ENCODE measurements around the gene NME8.

Gene NME8

GRCh38 chr7:37820708-37821468 lies 27.5 kb upstream of the NME8 start:
- no peak for TF ChIP-seq CTCF (conservative IDR thresholded peaks at IDR 0.05; ENCODE audit: low read depth, low read length)
- no peak for DNase-seq (ENCODE audit: low read depth)
- no peak overlapping the region for H3K4me3 ChIP-seq (ENCODE audit: low read length)

GRCh38 chr7:37822946-37823345 lies 25.5 kb upstream of the NME8 start:
- no peak for TF ChIP-seq CTCF (conservative IDR thresholded peaks at IDR 0.05; ENCODE audit: low read depth, low read length)
- H3K4me3 ChIP-seq (ENCODE audit: low read length) = no peak overlapping the region
- DNase-seq (ENCODE audit: low read depth) = no peak

GRCh38 chr7:37823557-37823956 lies 24.8 kb upstream of the NME8 start:
- no peak overlapping the region for H3K4me3 ChIP-seq (ENCODE audit: low read length)
- no peak for DNase-seq (ENCODE audit: low read depth)
- TF ChIP-seq CTCF (conservative IDR thresholded peaks at IDR 0.05; ENCODE audit: low read depth, low read length) = no peak

GRCh38 chr7:37825038-37825437 lies 23.4 kb upstream of the NME8 start:
- no peak for TF ChIP-seq CTCF (conservative IDR thresholded peaks at IDR 0.05; ENCODE audit: low read depth, low read length)
- no peak for DNase-seq (ENCODE audit: low read depth)
- no peak overlapping the region for H3K4me3 ChIP-seq (ENCODE audit: low read length)

- no peak for DNase-seq (ENCODE audit: low read depth)
- no peak overlapping the region for H3K4me3 ChIP-seq (ENCODE audit: low read length)
- no peak for TF ChIP-seq CTCF (conservative IDR thresholded peaks at IDR 0.05; ENCODE audit: low read depth, low read length)
Measured at GRCh38 chr7:37826825-37827224, 21.6 kb upstream of the NME8 start.

GRCh38 chr7:37831244-37831643 lies 17.2 kb upstream of the NME8 start:
- DNase-seq (ENCODE audit: low read depth) = no peak
- TF ChIP-seq CTCF (conservative IDR thresholded peaks at IDR 0.05; ENCODE audit: low read depth, low read length) = no peak

GRCh38 chr7:37832194-37832593 lies 16.2 kb upstream of the NME8 start:
- no peak overlapping the region for H3K4me3 ChIP-seq (ENCODE audit: low read length)
- no peak for DNase-seq (ENCODE audit: low read depth)
- no peak for TF ChIP-seq CTCF (conservative IDR thresholded peaks at IDR 0.05; ENCODE audit: low read depth, low read length)

More at GRCh38 chr7:37831244-37831643, 17.2 kb upstream of the NME8 start:
- no peak overlapping the region for H3K4me3 ChIP-seq (ENCODE audit: low read length)
